Chondrocyte (in vitro differentiated cells): Measurements from ENCODE around the gene MRPL43. TPM values are rescaled to one million over a fixed set of nuclear protein-coding genes. Genes with fewer than 3 reads are reported as not detected.

Source experiments
- DNase-seq: peaks from one replicate; pipeline ENCODE4 v3.0.0; 2021; ENCODE audit warnings: mixed read lengths, low spot score
- H3K27ac Mint-ChIP-seq: one replicate; pipeline ENCODE4 v1.8.0; 2021; ENCODE audit warnings: mild to moderate bottlenecking, moderate library complexity, mixed read lengths; ENCODE audit not compliant: unreplicated experiment
- H3K27me3 Mint-ChIP-seq: 2 replicates; pipeline ENCODE4 v1.8.0; 2021; ENCODE audit warnings: low read depth, mixed read lengths
- H3K36me3 Mint-ChIP-seq: 2 replicates; pipeline ENCODE4 v1.8.0; 2021; ENCODE audit warnings: low read depth, mixed read lengths
- H3K4me1 Mint-ChIP-seq: 2 replicates; pipeline ENCODE4 v1.8.0; 2021; ENCODE audit warnings: low read depth, mild to moderate bottlenecking, mixed read lengths
- H3K4me3 Mint-ChIP-seq: one replicate; pipeline ENCODE4 v1.8.0; 2021; ENCODE audit warnings: mild to moderate bottlenecking, moderate library complexity, mixed read lengths; ENCODE audit not compliant: unreplicated experiment
- H3K9me3 Mint-ChIP-seq: 2 replicates; pipeline ENCODE4 v1.8.0; 2021; ENCODE audit warnings: low read depth, mixed read lengths
- CTCF ChIP-seq: fragments of 200-600 bp; sonication (generic); IDR thresholded peaks from 2 replicates; pipeline ENCODE4 v1.5.0; 2021; ENCODE audit warnings: antibody characterized with exemption, mild to moderate bottlenecking, moderate library complexity
- total RNA-seq: library from RNA; stranded (reverse); gene quantifications from 3 replicates; pipeline ENCODE4 v1.2.1, GENCODE V29; 2021

MRPL43 gene
- total RNA-seq, 1 donor from 2014 or later = 54.0 TPM

GRCh38 chr10:101018600-101019439, 31.5 kb upstream of the MRPL43 start:
- H3K9me3 Mint-ChIP-seq = no peaks in the 10 kb centered on the region
- peaks cover 21% of the 10 kb centered on the region for H3K4me1 Mint-ChIP-seq
- H3K27ac Mint-ChIP-seq = no peak overlapping the region
- TF ChIP-seq CTCF = peak; percentile 87
- DNase-seq = peak; percentile 93
- H3K36me3 Mint-ChIP-seq = no peaks in the 10 kb centered on the region
- no peak overlapping the region for H3K4me3 Mint-ChIP-seq
- H3K27me3 Mint-ChIP-seq = peaks cover 5% of the 10 kb centered on the region

- no peak for TF ChIP-seq CTCF
- Mint-ChIP-seq H3K27me3 (peaks cover 5% of the 10 kb centered on the region), H3K4me3 (no peak overlapping the region), H3K9me3 (no peaks in the 10 kb centered on the region), H3K27ac (no peak overlapping the region), H3K36me3 (no peaks in the 10 kb centered on the region), H3K4me1 (peaks cover 25% of the 10 kb centered on the region)
- peak; percentile 68 for DNase-seq
Observed at GRCh38 chr10:101018118-101018599, 30.9 kb upstream of the MRPL43 start.

GRCh38 chr10:101016814-101017213, 29.5 kb upstream of the MRPL43 start:
- H3K27me3 Mint-ChIP-seq = peaks cover 5% of the 10 kb centered on the region
- no peaks in the 10 kb centered on the region for H3K9me3 Mint-ChIP-seq
- no peak overlapping the region for H3K27ac Mint-ChIP-seq
- no peaks in the 10 kb centered on the region for H3K36me3 Mint-ChIP-seq
- peak; percentile 68 for DNase-seq
- H3K4me3 Mint-ChIP-seq = no peak overlapping the region
- H3K4me1 Mint-ChIP-seq = peaks cover 35% of the 10 kb centered on the region
- no peak for TF ChIP-seq CTCF

- no peaks in the 10 kb centered on the region for H3K36me3 Mint-ChIP-seq
- peaks cover 5% of the 10 kb centered on the region for H3K27me3 Mint-ChIP-seq
- no peak overlapping the region for H3K4me3 Mint-ChIP-seq
- peak overlapping the region; percentile 70 for H3K27ac Mint-ChIP-seq
- peak; percentile 75 for DNase-seq
- H3K4me1 Mint-ChIP-seq = peaks cover 35% of the 10 kb centered on the region
- no peaks in the 10 kb centered on the region for H3K9me3 Mint-ChIP-seq
- TF ChIP-seq CTCF = no peak
Observed at GRCh38 chr10:101015582-101015973, 28.3 kb upstream of the MRPL43 start.

GRCh38 chr10:101014966-101015581, 27.8 kb upstream of the MRPL43 start:
- H3K36me3 Mint-ChIP-seq = no peaks in the 10 kb centered on the region
- peak overlapping the region; percentile 70 for H3K27ac Mint-ChIP-seq
- peaks cover 5% of the 10 kb centered on the region for H3K27me3 Mint-ChIP-seq
- peak; percentile 68 for DNase-seq
- no peaks in the 10 kb centered on the region for H3K9me3 Mint-ChIP-seq
- peaks cover 35% of the 10 kb centered on the region for H3K4me1 Mint-ChIP-seq
- H3K4me3 Mint-ChIP-seq = no peak overlapping the region
- TF ChIP-seq CTCF = no peak
